ENCODE data around the gene ZNF22.

The ZNF22 gene

DNA sequence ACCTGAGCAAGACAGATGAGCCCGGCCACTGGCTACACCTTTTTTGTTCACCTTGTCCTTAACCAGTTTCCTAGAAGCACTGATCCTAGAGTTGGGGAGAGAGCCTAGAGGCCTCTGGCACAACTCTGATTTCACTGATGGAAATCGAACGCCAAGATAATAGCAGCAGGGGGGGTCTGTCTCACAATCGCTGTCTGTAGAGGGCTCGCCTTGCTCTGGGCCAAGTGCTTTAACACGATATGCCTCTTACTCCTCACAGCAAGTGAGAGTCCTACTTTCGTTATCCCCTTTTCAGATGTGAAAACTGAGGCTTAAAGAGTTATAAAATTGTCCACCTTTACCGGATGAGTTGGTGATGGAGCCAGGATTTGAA, 40.6 kb upstream of the ZNF22 start:
- H3K27ac Mint-ChIP-seq (ENCODE audit: low read depth): peak overlapping the region; percentile 44

DNA sequence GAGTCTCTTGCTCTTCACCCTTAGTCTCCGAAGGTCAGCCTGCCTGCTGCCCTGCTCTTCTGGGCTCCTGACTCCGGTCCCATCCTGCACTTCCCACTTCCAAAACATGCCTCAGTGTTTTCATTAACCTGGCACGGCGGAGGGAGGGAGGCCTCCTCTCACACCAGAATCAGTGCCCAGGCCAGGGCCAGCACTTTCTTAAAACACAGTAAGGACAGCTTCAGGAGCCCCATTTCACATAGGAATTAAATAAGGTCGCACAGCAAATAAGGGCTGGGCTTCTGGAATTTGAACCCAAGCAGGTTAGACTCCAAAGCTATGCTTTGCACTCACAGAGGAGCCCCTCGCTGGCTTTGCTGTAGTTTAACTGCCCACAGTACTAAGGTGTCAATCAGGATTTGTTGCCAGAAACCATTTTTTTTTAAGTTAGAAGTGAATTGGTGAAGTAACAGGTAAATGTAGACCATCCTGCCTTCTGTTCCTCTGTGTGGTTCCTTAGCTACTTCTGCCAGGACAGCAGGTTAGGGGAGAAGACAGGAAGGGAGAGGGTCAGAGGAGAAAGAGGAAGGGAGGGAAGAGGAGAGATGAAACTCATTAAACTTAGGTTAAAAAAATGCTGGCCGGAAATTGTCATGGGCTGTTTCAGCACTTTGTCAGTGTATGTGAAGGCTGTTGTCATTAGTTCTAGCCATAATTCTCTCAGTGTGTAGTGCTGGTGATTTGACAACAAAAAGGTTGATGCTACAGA, 40.1 kb upstream of the ZNF22 start:
- Mint-ChIP-seq H3K4me1 (peaks cover 31% of the 10 kb centered on the region), H3K27me3 (no peaks in the 10 kb centered on the region), H3K36me3 (ENCODE audit: insufficient read depth) (peaks cover 2% of the 10 kb centered on the region), H3K4me3 (peak overlapping the region; percentile 82), H3K9me3 (no peaks in the 10 kb centered on the region), H3K27ac (ENCODE audit: low read depth) (peak overlapping the region; percentile 44)
- ATAC-seq (replicated peaks; ENCODE audit: extremely low read depth, poor library complexity, severe bottlenecking) (no peak), DNase-seq (ENCODE audit: low spot score in 2 of 2) (no peak)

More for the DNA sequence above, 40.6 kb upstream of the ZNF22 start:
- no peaks in the 10 kb centered on the region for H3K9me3 Mint-ChIP-seq
- no peak for ATAC-seq (replicated peaks; ENCODE audit: extremely low read depth, poor library complexity, severe bottlenecking)
- H3K36me3 Mint-ChIP-seq (ENCODE audit: insufficient read depth): peaks cover 2% of the 10 kb centered on the region
- peak overlapping the region; percentile 82 for H3K4me3 Mint-ChIP-seq
- no peak for DNase-seq (ENCODE audit: low spot score in 2 of 2)
- peaks cover 30% of the 10 kb centered on the region for H3K4me1 Mint-ChIP-seq
- H3K27me3 Mint-ChIP-seq: no peaks in the 10 kb centered on the region

DNA sequence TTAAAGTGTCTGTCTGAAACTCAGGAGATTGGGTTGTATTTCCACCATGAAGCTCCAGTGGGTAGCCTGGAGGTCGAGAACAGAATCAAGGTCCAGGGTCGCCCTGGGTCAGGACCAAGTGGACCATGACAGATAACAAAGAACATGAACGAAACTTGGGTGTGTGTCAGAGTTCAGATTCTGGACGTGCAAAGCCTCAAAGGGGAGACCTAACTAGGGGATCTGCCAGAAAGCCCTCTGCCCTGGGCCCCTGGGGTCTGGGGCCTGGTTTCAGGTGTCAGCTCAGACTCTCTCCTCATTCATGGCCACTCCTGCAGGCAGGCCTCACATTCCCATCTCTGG, 39.5 kb upstream of the ZNF22 start:
- ATAC-seq (replicated peaks; ENCODE audit: extremely low read depth, poor library complexity, severe bottlenecking) (no peak), DNase-seq (ENCODE audit: low spot score in 2 of 2) (no peak)
- no peaks in the 10 kb centered on the region for H3K9me3 Mint-ChIP-seq
- H3K27ac Mint-ChIP-seq (ENCODE audit: low read depth): no peak overlapping the region
- H3K4me1 Mint-ChIP-seq: peaks cover 32% of the 10 kb centered on the region
- H3K36me3 Mint-ChIP-seq (ENCODE audit: insufficient read depth): peaks cover 2% of the 10 kb centered on the region
- H3K27me3 Mint-ChIP-seq: no peaks in the 10 kb centered on the region
- H3K4me3 Mint-ChIP-seq: no peak overlapping the region

DNA sequence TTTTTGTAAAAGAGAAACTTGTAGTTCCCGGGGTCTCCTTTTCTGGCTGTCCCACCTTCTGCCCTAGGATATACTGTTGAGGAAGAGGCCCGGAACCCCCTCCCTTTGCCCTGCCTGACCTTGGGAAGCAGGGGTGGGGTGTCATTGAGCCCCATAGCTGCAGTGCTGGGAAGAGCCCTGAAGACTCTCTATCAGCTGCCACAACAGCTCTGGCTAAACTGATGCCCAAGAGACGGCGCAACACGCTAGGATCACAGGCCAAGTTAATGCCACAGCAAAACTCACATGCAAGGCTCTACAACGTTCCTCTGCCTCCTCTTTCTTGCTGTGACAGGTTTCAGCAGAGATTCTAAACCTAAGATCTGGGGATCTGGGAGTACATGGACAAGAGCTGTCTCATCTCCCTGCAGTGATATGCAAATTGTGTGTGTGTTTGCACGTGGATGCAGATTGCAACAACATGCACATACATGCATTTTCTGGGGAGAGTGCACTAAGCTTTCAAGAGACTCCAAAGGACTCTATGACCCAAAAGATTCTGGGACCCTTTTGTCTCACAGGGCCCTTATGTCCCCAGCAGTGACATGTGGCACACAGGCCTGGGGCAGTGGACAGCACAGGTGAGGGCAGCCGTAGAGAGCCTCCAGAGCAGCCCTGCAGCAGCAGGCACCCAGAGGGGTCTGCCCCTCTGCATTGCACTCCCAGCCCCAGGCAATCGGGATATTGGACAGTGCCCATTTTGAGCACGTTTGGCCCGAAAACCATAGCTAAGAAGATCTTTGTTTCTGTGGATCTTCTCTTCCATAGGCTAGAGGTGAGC, 38.6 kb upstream of the ZNF22 start:
- H3K4me1 Mint-ChIP-seq: peaks cover 32% of the 10 kb centered on the region
- no peak overlapping the region for H3K27ac Mint-ChIP-seq (ENCODE audit: low read depth)
- DNase-seq (ENCODE audit: low spot score in 2 of 2) (no peak), ATAC-seq (replicated peaks; ENCODE audit: extremely low read depth, poor library complexity, severe bottlenecking) (no peak)
- H3K27me3 Mint-ChIP-seq: no peaks in the 10 kb centered on the region
- H3K4me3 Mint-ChIP-seq: no peak overlapping the region
- H3K9me3 Mint-ChIP-seq: no peaks in the 10 kb centered on the region
- no peaks in the 10 kb centered on the region for H3K36me3 Mint-ChIP-seq (ENCODE audit: insufficient read depth)

DNA sequence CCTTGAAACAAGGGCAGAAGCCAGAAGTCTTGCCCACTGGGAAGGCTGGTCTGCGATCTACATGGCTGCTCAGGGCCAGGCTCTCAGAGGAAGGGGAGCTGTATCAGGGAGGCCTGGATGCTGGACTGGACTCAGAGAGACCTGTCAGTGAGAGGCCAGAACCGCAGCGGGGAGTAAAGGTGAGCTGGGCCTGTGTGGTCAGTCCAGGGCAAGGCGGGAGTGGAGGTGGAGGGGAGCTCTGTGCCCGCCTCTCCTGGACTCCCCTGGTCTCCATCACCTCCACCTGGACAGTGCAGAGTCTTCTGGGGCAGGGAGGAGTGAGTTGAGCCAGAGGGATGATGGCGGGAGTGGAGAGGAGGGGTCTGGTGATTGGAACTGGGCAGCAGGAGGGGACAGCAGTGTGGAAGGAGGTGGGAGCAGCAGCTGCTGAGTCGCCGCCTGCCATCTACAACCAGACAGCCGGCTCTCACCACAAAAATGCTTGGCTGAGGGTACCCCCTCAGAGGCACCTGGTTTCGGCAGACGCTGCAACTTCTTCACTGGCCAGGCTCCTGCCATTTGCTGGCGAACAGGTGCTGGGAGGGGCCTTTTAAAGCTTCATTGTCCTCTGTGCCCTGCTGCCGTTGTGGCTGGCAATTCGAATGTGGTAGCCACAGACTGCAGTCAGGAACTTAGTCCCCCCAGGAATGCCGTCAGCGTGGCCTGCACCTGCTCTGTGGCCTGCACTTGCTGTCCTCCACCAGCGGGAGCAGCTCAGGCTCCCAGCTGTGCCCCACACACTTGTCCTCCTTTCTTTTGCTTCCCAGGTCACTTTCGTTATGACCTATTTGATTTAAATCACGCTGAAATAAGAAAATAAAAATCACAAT, 37.6 kb upstream of the ZNF22 start:
- peaks cover 32% of the 10 kb centered on the region for H3K4me1 Mint-ChIP-seq
- no peak overlapping the region for H3K27ac Mint-ChIP-seq (ENCODE audit: low read depth)

DNA sequence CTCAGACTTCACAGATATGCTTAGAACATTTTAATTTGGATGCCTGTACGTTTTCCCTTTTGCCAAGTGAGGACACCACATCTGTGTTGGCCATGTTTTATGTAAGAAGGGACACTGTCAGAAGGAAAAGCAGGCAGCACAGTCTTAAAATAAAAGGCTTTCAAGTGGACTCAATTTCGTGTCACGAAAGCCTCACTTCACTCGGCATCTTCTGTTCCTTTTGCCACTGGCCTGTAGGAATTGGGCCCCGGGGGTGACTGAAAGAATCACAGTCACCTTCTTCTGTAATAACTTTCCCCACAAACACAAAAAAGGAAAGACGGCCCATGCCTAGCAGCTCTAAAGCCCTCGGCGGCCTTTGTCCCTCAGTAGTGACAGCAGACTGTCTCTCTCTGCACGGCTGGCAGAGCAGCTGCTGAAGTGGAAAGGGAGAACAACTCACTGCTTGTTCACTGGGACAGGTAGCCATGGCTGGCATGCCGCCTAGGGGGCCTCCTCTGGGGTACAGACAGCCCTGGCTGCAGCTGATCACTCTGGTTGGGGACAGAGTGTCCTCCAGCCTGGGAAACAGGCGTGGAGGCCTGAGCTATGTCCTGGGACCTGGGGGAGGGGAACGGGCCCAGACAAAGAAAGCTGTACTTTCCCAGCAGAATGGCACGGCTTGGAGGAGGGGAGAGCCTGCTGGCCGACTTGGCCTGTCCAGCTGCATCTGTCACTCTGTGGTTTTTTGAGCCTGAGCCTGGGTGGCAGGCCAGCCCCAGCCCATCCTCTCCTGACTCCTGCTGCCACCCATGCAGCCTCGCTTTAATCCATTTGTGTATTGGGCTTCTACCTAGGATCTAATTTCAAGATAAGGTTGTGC, 36.7 kb upstream of the ZNF22 start:
- Mint-ChIP-seq H3K9me3 (no peaks in the 10 kb centered on the region), H3K4me3 (no peak overlapping the region), H3K4me1 (peaks cover 31% of the 10 kb centered on the region), H3K27ac (ENCODE audit: low read depth) (no peak overlapping the region), H3K36me3 (ENCODE audit: insufficient read depth) (peaks cover 3% of the 10 kb centered on the region), H3K27me3 (no peaks in the 10 kb centered on the region)
- DNase-seq (ENCODE audit: low spot score in 2 of 2): no peak
- ATAC-seq (replicated peaks; ENCODE audit: extremely low read depth, poor library complexity, severe bottlenecking): no peak

More for the DNA sequence above, 37.6 kb upstream of the ZNF22 start:
- Mint-ChIP-seq H3K36me3 (ENCODE audit: insufficient read depth) (no peaks in the 10 kb centered on the region), H3K9me3 (no peaks in the 10 kb centered on the region), H3K27me3 (no peaks in the 10 kb centered on the region), H3K4me3 (no peak overlapping the region)
- DNase-seq (ENCODE audit: low spot score in 2 of 2) (no peak), ATAC-seq (replicated peaks; ENCODE audit: extremely low read depth, poor library complexity, severe bottlenecking) (no peak)

DNA sequence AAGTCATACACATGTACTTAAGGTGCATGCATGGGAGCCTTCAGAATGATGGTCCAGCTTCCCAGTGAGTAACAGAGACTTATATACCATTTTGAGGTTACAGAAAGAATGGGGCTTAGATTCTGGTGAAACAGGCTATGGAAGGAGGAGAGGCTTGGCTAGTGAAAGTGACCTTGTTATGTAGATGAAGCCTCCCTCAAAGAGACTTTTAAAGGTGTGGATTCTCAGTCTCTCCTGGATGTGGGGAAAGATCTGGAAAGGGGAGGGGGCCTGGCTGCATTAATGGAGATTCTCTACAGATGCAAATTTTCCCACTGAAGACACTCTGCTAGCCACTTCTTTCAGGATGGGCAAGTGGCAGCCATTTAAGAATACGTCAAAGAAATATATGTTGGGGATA, 35.6 kb upstream of the ZNF22 start:
- Mint-ChIP-seq H3K4me1 (peaks cover 36% of the 10 kb centered on the region), H3K27me3 (no peaks in the 10 kb centered on the region), H3K27ac (ENCODE audit: low read depth) (no peak overlapping the region), H3K9me3 (no peaks in the 10 kb centered on the region), H3K4me3 (no peak overlapping the region), H3K36me3 (ENCODE audit: insufficient read depth) (peaks cover 3% of the 10 kb centered on the region)
- no peak for DNase-seq (ENCODE audit: low spot score in 2 of 2)
- no peak for ATAC-seq (replicated peaks; ENCODE audit: extremely low read depth, poor library complexity, severe bottlenecking)

DNA sequence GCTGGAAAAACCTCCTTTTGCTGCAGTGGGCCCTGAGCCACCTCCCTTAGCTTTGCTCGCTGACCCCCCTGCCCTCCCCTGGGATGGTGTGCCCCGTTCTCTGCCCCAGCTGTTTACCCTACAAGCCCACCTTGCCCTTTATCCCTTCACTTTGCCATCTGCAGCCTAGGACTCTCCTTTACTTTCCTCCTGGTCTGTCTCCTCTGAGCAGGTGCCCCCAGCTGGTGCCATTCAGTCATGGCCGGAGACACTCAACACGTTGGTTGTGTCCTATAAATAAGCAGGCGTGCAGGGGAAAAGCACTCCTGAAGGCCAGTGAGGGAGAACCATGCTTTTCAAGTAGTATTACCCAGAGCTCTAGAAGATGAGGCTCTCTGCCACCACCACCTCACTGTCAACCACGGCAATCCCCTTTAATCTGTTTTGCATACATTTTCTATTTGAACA, 35.0 kb upstream of the ZNF22 start:
- Mint-ChIP-seq H3K9me3 (no peaks in the 10 kb centered on the region), H3K36me3 (ENCODE audit: insufficient read depth) (peaks cover 3% of the 10 kb centered on the region), H3K27me3 (no peaks in the 10 kb centered on the region), H3K4me1 (peaks cover 31% of the 10 kb centered on the region), H3K27ac (ENCODE audit: low read depth) (no peak overlapping the region), H3K4me3 (no peak overlapping the region)
- DNase-seq (ENCODE audit: low spot score in 2 of 2) (no peak), ATAC-seq (replicated peaks; ENCODE audit: extremely low read depth, poor library complexity, severe bottlenecking) (no peak)

DNA sequence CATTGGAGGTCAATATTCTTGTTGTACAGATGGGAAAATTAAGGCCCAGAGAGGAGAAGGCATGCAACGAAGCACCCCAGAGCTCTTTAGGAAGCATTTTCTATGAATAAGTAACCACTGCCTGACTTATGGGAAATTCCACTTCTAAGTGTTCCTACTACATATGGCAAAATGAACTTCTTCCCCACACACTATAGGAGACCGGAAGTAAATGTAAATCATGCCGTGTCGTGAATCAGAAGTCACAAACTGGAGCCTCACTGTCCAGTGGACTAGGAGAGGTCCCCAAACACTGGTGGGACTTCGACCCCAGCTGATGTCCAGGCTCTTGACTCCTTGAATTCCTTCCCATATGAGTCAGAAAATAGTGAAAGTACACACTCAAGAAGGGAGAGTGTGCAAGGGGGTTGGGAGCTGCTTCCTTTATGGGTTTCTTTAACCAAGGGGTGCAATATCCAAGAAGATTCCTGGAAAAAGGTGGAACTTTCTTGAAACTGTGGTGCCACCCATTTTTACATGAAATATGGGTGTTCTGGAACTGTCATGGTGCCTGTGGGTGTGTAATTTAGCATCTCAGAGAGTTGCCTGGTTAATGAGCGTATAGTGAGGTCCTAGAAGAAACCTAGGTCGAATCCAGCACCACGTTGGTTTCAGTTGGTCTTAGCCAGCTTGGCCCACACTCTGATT, 34.5 kb upstream of the ZNF22 start:
- peaks cover 3% of the 10 kb centered on the region for H3K36me3 Mint-ChIP-seq (ENCODE audit: insufficient read depth)
- H3K9me3 Mint-ChIP-seq: no peaks in the 10 kb centered on the region
- H3K27me3 Mint-ChIP-seq: no peaks in the 10 kb centered on the region
- ATAC-seq (replicated peaks; ENCODE audit: extremely low read depth, poor library complexity, severe bottlenecking) (no peak), DNase-seq (ENCODE audit: low spot score in 2 of 2) (no peak)
- H3K4me3 Mint-ChIP-seq: no peak overlapping the region
- no peak overlapping the region for H3K27ac Mint-ChIP-seq (ENCODE audit: low read depth)
- peaks cover 31% of the 10 kb centered on the region for H3K4me1 Mint-ChIP-seq

DNA sequence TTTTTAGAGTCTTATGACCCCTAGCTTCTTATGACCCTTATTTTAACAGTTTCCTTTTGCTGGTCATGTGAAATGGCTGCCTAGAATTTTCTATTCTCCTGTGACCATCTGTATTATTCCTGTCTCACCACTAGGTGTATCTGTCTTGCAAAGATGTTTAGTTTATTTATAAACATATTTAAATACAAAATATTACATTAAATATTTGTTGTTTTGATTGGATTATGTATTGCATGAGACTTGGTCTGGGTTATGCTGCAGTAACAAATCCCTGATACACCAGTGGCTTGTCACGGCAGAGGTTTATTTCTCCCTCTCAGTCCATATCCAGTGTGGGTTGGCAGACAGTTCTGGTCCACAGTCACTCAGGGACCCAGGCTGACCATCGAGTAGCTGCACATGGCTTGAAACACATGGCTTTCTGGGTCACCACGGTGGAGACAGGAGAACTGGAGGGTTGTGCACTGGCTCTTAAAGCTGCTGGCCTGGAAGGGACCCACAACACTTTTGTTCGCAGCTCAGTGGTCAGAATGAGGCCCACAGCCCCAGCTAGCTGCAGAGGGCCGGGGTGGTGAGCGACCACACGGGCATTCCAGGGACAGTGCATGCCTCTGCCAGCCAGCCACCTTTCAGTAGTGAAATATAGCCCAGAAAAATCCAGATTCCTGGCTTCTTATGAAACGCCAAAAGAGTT, 33.8 kb upstream of the ZNF22 start:
- no peak overlapping the region for H3K27ac Mint-ChIP-seq (ENCODE audit: low read depth)
- H3K27me3 Mint-ChIP-seq: no peaks in the 10 kb centered on the region
- H3K4me1 Mint-ChIP-seq: peaks cover 31% of the 10 kb centered on the region
- no peak overlapping the region for H3K4me3 Mint-ChIP-seq
- no peak for DNase-seq (ENCODE audit: low spot score in 2 of 2)
- ATAC-seq (replicated peaks; ENCODE audit: extremely low read depth, poor library complexity, severe bottlenecking): no peak
- peaks cover 3% of the 10 kb centered on the region for H3K36me3 Mint-ChIP-seq (ENCODE audit: insufficient read depth)
- no peaks in the 10 kb centered on the region for H3K9me3 Mint-ChIP-seq

DNA sequence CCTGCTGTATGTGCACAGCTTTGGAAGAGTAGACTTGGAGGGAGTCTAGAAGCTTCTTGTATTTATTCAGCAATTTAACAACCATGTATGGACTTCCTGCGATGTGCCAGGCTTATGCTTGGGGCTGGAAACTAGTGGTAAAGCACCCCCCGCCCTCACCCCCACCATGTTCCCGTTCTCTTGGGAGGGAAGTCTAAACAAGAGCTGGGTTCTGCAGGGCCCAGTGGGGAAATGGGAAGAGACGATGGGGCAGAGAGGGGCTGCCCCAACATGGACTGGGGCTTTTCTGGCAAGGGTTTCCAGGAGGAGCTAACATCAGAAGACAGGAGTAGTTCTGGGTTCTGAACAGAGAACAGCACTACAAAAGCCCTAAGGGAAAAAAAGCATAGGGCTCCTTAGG, 33.1 kb upstream of the ZNF22 start:
- H3K4me3 Mint-ChIP-seq: peak overlapping the region; percentile 49

More for the DNA sequence above, 33.1 kb upstream of the ZNF22 start:
- Mint-ChIP-seq H3K27ac (ENCODE audit: low read depth) (peak overlapping the region; percentile 44), H3K27me3 (no peaks in the 10 kb centered on the region), H3K36me3 (ENCODE audit: insufficient read depth) (peaks cover 3% of the 10 kb centered on the region), H3K9me3 (no peaks in the 10 kb centered on the region), H3K4me1 (peaks cover 31% of the 10 kb centered on the region)
- DNase-seq (ENCODE audit: low spot score in 2 of 2): no peak
- ATAC-seq (replicated peaks; ENCODE audit: extremely low read depth, poor library complexity, severe bottlenecking): no peak

All from central memory CD8-positive, alpha-beta T cell (primary cell).